Breast epithelium (tissue), 3 donors: ENCODE measurements around the gene NAV3.

ENCODE experiments used
- POLR2A ChIP-seq: fragments of 450-650 bp; IDR thresholded peaks from one replicate; pipeline ENCODE4 v1.6.1; 2016; ENCODE audit warnings: antibody characterized with exemption, mild to moderate bottlenecking, moderate library complexity
- POLR2AphosphoS5 ChIP-seq, 3 donors: sonication (generic); formaldehyde crosslinking; IDR thresholded peaks; one replicate each; pipeline ENCODE4 v1.6.1; 2017; ENCODE audit warnings: antibody characterized with exemption in 3 of 3
- TF ChIP-seq, protein P1 (sequence below), 3 donors: fragments of 450-650 bp; IDR thresholded peaks; one replicate each; pipeline ENCODE4 v1.5.1; 2016 to 2017; ENCODE audit warnings: antibody characterized with exemption in 3 of 3, mild to moderate bottlenecking in 3 of 3, moderate library complexity in 3 of 3

DNA sequence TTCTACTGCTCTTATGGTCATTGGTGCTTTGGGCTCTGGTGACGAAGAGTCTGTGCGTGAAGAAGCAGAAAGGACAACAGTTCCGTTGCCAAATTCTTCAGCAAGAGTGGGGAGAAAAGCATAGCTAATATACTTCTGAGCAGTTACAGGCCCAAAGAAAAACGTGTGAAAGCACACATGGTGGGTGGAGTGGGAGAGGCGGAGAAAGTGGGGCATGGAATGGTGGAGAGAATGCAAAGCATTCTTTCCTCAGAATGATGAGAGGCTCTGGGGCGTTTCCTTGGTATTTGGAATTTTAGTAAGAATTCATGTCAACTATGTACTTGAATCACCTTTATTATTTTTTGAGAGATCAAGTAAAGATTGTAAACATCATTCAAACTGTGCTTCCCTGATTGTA, 396.1 kb downstream of the NAV3 start:
- TF ChIP-seq, protein P1, sequence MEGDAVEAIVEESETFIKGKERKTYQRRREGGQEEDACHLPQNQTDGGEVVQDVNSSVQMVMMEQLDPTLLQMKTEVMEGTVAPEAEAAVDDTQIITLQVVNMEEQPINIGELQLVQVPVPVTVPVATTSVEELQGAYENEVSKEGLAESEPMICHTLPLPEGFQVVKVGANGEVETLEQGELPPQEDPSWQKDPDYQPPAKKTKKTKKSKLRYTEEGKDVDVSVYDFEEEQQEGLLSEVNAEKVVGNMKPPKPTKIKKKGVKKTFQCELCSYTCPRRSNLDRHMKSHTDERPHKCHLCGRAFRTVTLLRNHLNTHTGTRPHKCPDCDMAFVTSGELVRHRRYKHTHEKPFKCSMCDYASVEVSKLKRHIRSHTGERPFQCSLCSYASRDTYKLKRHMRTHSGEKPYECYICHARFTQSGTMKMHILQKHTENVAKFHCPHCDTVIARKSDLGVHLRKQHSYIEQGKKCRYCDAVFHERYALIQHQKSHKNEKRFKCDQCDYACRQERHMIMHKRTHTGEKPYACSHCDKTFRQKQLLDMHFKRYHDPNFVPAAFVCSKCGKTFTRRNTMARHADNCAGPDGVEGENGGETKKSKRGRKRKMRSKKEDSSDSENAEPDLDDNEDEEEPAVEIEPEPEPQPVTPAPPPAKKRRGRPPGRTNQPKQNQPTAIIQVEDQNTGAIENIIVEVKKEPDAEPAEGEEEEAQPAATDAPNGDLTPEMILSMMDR (IDR thresholded peaks at IDR 0.05) = no peak
- TF ChIP-seq POLR2A = no peak
- no peak for TF ChIP-seq POLR2AphosphoS5 (IDR thresholded peaks at IDR 0.05)
